Stimulated activated naive B cell treated with anti-CD40 and anti-IgM and Interleukin-4, amounts not matched to agents 10 μg/mL and 1 μg/mL and 100 μg/mL, for 72 hours (primary cell): Measurements from ENCODE around the gene PPP2R5B.

ENCODE experiments used
- ATAC-seq, 2 donors: fragments of 150-1000 bp; cut with Tn5 transposase; replicated peaks; 2 replicates each; pipeline ENCODE4 v1.10.0; 2021; ENCODE audit warnings: moderate library complexity in 1 of 2
- DNase-seq: peaks from one replicate; pipeline ENCODE4 v3.0.0; 2021
- H3K27ac Mint-ChIP-seq: one replicate; pipeline ENCODE4 v1.8.0; 2022; ENCODE audit warnings: mild to moderate bottlenecking, mixed read lengths
- H3K27me3 Mint-ChIP-seq, 2 donors: one replicate each; pipeline ENCODE4 v1.8.0; 2022; ENCODE audit warnings: mixed read lengths in 2 of 2
- H3K36me3 Mint-ChIP-seq, 2 donors: one replicate each; pipeline ENCODE4 v1.8.0; 2022; ENCODE audit warnings: mixed read lengths in 2 of 2, mild to moderate bottlenecking in 1 of 2
- H3K4me1 Mint-ChIP-seq, 2 donors: one replicate each; pipeline ENCODE4 v1.8.0; 2022; ENCODE audit warnings: mixed read lengths in 2 of 2, mild to moderate bottlenecking in 1 of 2
- H3K4me3 Mint-ChIP-seq, 2 donors: one replicate each; pipeline ENCODE4 v1.8.0; 2022; ENCODE audit warnings: mild to moderate bottlenecking in 2 of 2, mixed read lengths in 2 of 2, moderate library complexity in 1 of 2
- H3K9me3 Mint-ChIP-seq, 2 donors: one replicate each; pipeline ENCODE4 v1.8.0; 2022; ENCODE audit warnings: mixed read lengths in 2 of 2, mild to moderate bottlenecking in 1 of 2

PPP2R5B gene

DNA sequence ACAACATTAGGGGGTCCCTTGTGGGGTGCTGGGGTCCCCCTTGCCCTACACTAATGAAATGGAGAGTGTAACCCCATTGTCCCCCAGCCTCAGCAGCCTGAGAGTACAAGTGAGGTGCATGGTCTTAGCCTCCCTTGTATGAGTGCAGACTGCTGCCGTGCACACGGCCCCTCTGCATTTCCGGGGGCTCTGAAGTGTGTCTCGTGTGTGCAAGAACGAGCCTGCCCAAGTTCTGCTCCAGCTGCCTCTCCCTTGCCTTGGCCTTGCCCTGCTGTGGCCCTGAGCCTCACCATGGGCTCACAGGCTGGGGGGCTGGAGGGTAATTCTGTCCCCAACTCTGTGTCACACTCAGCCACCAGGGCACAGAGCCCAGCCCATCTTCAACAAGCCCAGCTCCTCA, 40.9 kb upstream of the PPP2R5B start:
- no peaks in the 10 kb centered on the region for H3K9me3 Mint-ChIP-seq
- no peak for ATAC-seq
- no peaks in the 10 kb centered on the region for H3K27me3 Mint-ChIP-seq
- H3K4me1 Mint-ChIP-seq, result peaks cover 46 to 62% of the 10 kb centered on the region in 2 donors
- DNase-seq, result no peak
- H3K4me3 Mint-ChIP-seq, result no peak overlapping the region
- no peaks in the 10 kb centered on the region for H3K36me3 Mint-ChIP-seq
- no peak overlapping the region for H3K27ac Mint-ChIP-seq

DNA sequence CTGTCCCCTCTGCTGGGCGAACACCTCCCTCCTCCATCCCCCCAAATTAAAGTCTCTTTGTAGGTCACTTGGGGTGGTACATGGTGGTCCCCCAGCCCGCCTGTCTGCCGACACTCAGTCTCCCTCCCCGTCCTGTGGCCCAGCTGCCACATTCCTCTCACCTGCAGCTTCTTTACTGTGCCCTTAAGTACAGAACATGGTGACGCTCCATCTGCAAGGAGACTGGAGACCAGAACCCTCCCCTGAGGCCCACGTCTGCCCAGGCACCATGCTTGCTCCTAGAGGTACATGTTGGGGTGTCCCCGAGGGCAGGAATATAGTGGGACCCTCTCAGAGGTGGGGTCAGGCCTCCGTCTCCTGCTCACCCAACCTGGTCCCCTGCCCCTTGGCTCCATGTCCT, 40.5 kb upstream of the PPP2R5B start:
- DNase-seq (no peak), ATAC-seq (no peak)
- Mint-ChIP-seq H3K27me3 (no peaks in the 10 kb centered on the region), H3K4me3 (no peak overlapping the region), H3K4me1 (peaks cover 47 to 62% of the 10 kb centered on the region in 2 donors), H3K9me3 (no peaks in the 10 kb centered on the region), H3K27ac (no peak overlapping the region), H3K36me3 (no peaks in the 10 kb centered on the region)

DNA sequence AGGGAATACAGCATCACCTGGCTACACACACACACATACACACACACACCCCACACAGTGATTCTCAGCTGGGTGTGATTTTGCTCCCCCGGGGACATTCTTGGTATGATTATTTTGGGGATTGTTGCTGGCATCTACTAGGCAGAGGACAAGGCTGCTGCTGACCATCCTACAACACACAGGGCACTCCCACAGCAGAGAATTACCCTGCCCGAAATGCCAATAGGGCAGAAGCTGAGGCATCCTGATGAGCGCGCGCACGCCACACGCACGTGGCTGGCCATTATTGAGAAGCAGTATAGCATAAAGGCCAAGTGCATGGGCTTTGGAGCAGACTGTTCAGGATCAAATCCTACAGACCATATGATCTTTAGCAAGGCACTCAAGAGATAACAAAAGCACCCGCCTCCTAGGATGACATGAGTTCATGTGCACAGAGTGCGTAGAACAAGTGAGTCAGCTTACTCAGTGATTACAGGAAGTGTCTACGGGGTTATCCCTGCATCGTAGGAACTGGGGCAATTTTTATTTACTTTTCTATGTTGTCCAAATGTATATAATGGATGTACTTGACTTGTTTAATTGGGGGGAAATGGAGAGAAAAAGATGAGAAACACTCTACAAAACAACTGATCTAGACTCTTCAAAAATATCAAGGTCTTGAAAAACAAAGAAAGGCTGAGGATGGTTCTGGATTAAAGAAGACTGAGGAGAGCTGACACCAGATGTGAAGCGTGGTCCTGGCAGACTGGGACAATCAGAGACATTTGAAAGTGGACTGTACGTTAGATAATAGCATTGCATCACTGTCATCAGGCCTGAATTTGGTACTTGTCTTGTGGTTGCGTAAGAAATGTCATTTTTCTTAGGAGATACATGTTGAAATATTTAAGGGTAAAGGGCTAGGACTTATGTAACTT, 38.9 kb upstream of the PPP2R5B start:
- Mint-ChIP-seq H3K4me1 (peaks cover 34 to 54% of the 10 kb centered on the region in 2 donors), H3K9me3 (no peaks in the 10 kb centered on the region), H3K36me3 (no peaks in the 10 kb centered on the region), H3K27me3 (no peaks in the 10 kb centered on the region), H3K27ac (no peak overlapping the region), H3K4me3 (no peak overlapping the region)
- DNase-seq, result no peak
- peak; percentile 40 to 54 for ATAC-seq

DNA sequence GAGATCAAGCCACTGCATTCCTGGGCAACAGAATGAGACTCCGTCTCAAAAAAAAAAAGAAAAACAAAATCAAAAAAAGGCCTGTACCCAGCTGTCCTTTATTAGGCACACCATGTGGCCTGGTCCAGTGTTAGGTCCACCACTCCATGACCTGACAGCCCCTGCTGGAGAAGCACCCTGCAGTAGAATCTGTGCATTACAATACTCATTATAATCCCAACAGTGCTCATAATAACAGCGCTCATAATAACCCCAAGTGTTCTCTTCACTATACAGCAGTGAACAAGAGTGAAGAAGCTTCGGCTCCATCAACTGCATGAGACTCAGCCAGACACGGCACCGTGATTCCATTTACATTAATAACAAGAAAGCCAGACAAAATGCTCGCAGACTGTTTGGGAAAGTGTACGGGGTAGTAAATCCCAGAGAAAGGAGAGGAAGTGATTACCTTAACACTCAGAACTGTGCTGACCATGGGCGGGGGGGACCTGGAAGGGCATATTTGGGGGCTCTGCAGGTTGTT, 37.2 kb upstream of the PPP2R5B start:
- no peaks in the 10 kb centered on the region for H3K9me3 Mint-ChIP-seq
- peak overlapping the region in 1 of 2 donors; percentile 14 for H3K4me3 Mint-ChIP-seq
- no peak for DNase-seq
- no peaks in the 10 kb centered on the region for H3K27me3 Mint-ChIP-seq
- peaks cover 37 to 55% of the 10 kb centered on the region in 2 donors for H3K4me1 Mint-ChIP-seq
- no peaks in the 10 kb centered on the region for H3K36me3 Mint-ChIP-seq
- no peak overlapping the region for H3K27ac Mint-ChIP-seq
- no peak for ATAC-seq

DNA sequence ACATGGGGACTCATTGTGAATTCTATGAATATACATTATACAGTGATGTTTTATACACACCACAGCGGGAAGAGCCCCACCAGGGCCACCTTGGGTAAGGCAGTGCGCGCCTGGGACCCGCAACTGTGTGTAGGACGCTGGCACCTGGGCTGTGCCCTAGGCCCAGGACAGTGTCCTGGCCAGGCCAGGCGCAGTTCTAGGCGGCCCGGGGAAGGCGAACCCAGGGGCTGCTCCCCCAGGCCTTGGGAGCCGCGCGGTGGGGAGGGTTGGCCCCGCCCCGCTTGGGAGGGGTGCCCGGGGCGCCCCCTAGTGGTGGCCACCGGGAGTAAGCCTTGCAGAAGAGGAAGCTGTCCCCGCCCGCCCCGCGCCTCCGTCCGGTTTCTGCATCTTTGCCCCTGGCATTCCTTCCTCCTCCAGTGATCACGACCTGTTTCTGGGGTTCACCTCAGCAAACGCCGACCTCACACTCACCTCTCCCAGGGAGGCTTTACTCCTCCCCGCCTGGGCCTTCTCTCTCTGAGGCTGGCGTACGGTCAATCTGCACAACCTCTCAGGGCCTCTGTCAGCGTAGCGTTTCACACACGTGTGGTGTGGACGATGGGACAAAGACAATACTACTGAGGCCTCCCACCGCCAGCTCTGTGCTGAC, 36.6 kb upstream of the PPP2R5B start:
- peak; percentile 89 to 95 for ATAC-seq
- Mint-ChIP-seq H3K27me3 (no peaks in the 10 kb centered on the region), H3K4me3 (peak overlapping the region; percentile 81 to 84), H3K27ac (peak overlapping the region; percentile 83), H3K9me3 (no peaks in the 10 kb centered on the region), H3K36me3 (no peaks in the 10 kb centered on the region), H3K4me1 (peaks cover 41 to 61% of the 10 kb centered on the region in 2 donors)
- peak; percentile 71 for DNase-seq

DNA sequence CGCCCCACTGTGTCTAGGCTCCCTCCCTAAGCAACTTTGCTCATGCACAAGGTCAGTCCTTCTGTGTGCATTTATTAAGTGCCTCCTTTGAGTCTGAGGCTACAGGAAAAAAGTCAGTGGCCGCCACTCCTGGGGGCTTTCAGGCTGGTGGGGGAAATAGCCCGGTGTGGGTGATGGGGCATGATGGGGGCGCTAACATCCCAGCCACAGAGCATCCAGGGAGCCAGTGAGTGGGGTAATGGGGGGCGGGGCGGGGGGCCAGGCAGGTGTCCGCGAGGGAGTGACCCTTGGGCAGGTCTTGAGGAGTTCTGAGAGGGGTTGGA, 36.1 kb upstream of the PPP2R5B start:
- H3K4me1 Mint-ChIP-seq, result peaks cover 41 to 65% of the 10 kb centered on the region in 2 donors
- H3K9me3 Mint-ChIP-seq, result no peaks in the 10 kb centered on the region
- H3K27me3 Mint-ChIP-seq, result no peaks in the 10 kb centered on the region
- ATAC-seq (no peak), DNase-seq (no peak)
- H3K27ac Mint-ChIP-seq, result peak overlapping the region; percentile 83
- no peaks in the 10 kb centered on the region for H3K36me3 Mint-ChIP-seq
- peak overlapping the region; percentile 81 to 84 for H3K4me3 Mint-ChIP-seq

DNA sequence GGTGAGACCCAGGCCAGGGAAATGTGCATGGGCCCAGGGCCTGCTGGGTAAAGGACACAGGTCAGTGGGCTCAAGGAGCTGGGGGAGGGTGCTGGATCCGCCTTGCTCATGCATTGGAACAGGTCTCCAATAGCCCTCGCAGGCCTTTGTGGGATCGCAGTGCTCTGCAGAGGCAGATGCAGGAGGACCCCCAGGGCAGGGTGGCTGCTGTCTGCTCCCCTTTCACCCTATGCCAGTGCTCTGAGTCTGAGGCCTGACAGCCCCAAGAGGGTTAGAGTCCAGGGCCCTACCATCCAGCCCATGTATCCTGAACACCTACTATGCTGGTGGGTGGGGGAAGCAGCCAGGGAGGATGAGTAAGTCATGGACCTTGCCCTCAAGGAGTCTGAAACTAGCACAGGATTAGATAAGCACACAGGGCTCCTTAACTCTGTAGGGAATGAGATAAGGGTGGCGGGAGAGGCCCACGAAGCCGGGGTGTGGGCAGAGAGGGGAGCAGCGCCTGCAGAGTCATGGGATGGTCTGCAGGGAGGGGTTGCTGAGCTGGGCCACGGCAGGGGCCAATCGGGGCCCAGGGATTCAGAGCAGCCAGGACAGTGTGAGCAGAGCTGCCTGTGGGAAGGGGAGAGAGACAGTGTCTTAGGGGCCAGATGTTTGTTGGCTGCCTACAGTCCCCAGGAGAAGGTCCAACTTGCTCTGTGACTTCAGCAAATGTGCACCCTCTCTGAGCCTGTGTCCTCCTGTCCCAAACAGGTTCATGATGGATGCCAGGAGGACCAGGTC, 35.6 kb upstream of the PPP2R5B start:
- Mint-ChIP-seq H3K36me3 (no peaks in the 10 kb centered on the region), H3K9me3 (no peaks in the 10 kb centered on the region), H3K4me1 (peaks cover 40 to 69% of the 10 kb centered on the region in 2 donors), H3K4me3 (no peak overlapping the region), H3K27ac (no peak overlapping the region), H3K27me3 (no peaks in the 10 kb centered on the region)
- DNase-seq (no peak), ATAC-seq (no peak)

DNA sequence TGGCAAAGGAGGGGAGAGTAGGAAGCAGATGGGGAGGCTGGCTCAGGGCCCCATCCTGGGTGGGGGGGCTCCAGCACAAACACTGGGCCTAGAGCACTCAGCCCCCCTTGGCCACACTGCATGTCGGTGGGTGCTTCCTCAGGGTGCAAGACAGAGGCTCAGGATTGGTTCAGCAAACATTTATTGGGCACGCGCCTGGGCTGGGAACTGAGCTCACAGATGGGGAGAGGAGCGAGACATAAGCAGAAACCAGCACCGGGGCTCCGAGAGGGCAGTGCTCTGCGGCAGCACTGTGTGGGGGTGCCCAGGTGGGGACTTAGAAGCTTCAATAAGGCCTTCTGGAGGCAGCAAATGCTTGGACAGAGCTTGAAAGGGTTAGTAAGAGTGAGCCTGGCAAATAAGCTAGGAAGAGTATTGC, 34.0 kb upstream of the PPP2R5B start:
- ATAC-seq, result no peak
- H3K4me1 Mint-ChIP-seq, result peaks cover 38 to 68% of the 10 kb centered on the region in 2 donors
- peak overlapping the region; percentile 69 for H3K27ac Mint-ChIP-seq
- no peak for DNase-seq
- H3K27me3 Mint-ChIP-seq, result no peaks in the 10 kb centered on the region
- no peaks in the 10 kb centered on the region for H3K9me3 Mint-ChIP-seq
- H3K4me3 Mint-ChIP-seq, result no peak overlapping the region
- H3K36me3 Mint-ChIP-seq, result peaks cover 2 to 3% of the 10 kb centered on the region in 2 donors

DNA sequence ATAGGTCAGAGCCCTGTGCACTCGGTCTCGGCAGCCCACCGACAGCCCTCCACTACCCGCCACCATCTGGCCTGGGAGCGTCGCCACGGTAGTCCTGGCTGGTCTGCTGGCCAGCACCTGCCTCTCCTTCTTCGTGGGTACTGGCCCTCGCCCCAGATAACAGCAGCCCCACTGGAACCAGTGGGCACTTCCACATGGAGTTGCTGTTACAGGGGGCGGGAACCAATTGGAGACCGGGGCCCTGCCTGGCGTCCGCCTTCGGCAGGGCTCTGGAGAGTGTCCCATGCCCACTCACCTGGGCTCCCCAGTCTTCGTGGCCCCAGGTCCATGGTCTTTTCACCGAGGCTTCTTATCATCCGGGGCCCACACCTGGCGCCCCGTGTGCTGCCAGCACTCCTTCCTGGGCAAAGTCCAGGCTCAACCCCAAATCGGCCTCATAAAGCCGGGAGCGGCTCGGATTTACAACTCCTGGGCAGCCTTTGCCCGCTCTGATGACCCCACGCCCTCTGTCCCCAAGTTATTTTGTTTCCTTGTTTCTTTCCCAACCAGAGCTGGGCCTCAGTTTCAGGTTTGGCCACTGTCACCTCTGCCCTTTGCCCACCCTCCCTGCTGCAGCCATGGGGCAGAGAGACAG, 33.2 kb upstream of the PPP2R5B start:
- ATAC-seq, result no peak
- peaks cover 9% of the 10 kb centered on the region in 2 donors for H3K36me3 Mint-ChIP-seq
- H3K4me3 Mint-ChIP-seq, result no peak overlapping the region
- peaks cover 34 to 61% of the 10 kb centered on the region in 2 donors for H3K4me1 Mint-ChIP-seq
- H3K27ac Mint-ChIP-seq, result peak overlapping the region; percentile 33
- no peak for DNase-seq
- H3K9me3 Mint-ChIP-seq, result no peaks in the 10 kb centered on the region
- H3K27me3 Mint-ChIP-seq, result no peaks in the 10 kb centered on the region

DNA sequence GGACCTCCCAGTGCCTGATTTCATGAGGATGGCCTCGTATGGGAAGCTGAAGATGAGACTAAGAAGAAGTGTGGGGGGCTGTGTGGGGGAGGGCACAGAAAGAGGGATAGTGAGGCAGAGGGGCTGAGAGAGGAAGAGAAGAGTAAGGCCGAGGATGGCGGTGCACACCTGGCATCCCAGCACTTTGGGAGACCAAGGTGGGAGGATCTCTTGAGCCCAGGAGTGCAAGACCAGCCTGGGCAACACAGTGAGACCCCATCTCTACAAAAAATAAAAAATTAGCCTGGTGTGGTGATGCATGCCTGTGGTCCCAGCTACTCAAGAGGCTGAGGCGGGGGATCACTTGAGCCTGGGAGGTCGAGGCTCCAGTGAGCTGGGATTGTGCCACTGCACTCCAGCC, 32.6 kb upstream of the PPP2R5B start:
- H3K9me3 Mint-ChIP-seq, result no peaks in the 10 kb centered on the region
- no peak overlapping the region for H3K4me3 Mint-ChIP-seq
- H3K4me1 Mint-ChIP-seq, result peaks cover 34 to 61% of the 10 kb centered on the region in 2 donors
- no peak for ATAC-seq
- H3K27ac Mint-ChIP-seq, result peak overlapping the region; percentile 33
- no peaks in the 10 kb centered on the region for H3K27me3 Mint-ChIP-seq
- H3K36me3 Mint-ChIP-seq, result peaks cover 9% of the 10 kb centered on the region in 2 donors
- no peak for DNase-seq

DNA sequence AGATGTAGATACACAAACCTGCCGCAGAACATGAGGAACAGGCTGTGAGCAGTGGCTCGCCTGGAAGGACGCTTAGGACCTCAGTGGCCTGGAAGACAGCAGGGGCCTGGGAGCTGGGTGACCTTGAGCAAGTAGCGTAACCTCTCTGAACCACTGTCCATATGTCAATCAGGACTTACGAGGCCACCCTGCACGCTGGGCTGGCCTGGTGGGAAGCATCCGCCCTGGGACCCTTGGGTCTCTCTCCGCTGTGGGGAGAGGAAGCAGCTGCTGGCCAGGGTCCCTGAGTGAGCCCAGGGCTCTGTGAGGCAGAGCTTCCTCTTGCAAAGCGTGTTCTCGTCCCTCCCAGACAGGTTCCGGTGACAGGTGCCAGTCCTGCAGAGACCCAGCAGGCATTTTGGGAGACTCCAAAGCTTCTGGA, 32.1 kb upstream of the PPP2R5B start:
- Mint-ChIP-seq H3K9me3 (no peaks in the 10 kb centered on the region), H3K4me3 (no peak overlapping the region), H3K4me1 (peaks cover 32 to 57% of the 10 kb centered on the region in 2 donors), H3K36me3 (peaks cover 14 to 15% of the 10 kb centered on the region in 2 donors), H3K27me3 (no peaks in the 10 kb centered on the region), H3K27ac (peak overlapping the region; percentile 33)
- DNase-seq (no peak), ATAC-seq (no peak)

DNA sequence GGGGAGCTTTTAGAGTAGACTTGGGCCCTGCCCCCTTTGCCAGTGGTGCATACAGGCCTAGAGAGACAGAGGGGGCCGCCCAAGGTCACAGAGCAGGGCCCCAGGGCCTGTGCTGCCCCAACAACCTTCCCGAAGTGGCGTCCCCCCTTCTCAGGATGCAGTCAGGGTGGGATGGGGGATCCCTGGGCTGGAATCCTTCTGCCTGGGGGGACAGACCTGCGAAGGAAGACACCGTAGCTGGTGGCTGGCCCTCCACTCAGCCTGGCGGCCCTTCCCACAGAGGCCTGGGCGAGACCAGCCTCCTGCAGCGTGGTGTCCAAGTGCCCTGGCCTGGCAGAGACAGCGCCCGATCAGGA, 31.7 kb upstream of the PPP2R5B start:
- peaks cover 16 to 17% of the 10 kb centered on the region in 2 donors for H3K36me3 Mint-ChIP-seq
- no peak overlapping the region for H3K27ac Mint-ChIP-seq
- peaks cover 31 to 55% of the 10 kb centered on the region in 2 donors for H3K4me1 Mint-ChIP-seq
- ATAC-seq (no peak), DNase-seq (no peak)
- H3K9me3 Mint-ChIP-seq, result no peaks in the 10 kb centered on the region
- no peak overlapping the region for H3K4me3 Mint-ChIP-seq
- no peaks in the 10 kb centered on the region for H3K27me3 Mint-ChIP-seq

DNA sequence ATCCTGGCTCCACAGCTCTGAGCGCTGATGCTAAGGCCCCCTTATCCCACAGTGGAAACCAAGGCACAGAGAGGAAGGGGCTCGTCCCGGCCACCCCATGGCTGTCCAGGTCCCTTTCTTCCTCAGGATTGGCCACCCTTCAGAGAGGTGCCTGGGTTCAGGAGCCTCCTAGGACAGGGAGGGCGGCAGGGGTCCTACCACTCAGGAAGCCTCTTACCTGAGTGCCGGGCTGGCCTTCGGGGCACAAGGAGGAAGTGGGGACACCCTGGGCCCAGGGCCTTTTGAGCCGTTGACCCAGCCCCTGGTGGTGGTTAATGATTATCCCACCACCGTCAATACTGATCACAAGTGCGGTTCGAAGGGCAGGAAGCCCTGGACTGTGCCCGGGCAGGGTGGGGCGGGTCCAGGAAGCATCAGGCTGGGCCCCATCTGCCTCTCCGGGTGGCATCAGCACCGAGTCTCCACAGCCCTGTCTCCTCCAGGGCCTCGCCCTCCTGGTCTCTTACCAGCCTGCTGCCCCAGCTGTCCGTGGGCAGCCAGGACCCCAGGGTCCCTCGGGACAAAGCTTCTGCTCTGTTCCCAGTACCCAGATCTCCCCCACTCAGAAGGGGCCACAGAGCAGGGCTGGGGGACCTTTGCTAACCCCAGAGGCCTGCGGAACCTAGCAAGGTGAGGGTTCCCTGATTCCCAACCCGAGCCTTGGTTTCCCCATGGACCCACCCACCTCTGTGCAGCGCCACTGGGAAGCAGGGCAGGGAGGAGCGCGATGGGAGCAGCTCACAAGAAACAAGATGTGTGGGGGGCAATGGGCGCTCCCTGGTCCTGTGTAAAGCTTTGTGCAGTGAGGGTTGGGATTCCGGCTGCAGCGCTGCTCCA, 31.1 kb upstream of the PPP2R5B start:
- Mint-ChIP-seq H3K4me1 (peaks cover 26 to 48% of the 10 kb centered on the region in 2 donors), H3K9me3 (no peaks in the 10 kb centered on the region), H3K4me3 (no peak overlapping the region), H3K36me3 (peaks cover 19% of the 10 kb centered on the region in 2 donors), H3K27me3 (no peaks in the 10 kb centered on the region), H3K27ac (no peak overlapping the region)
- DNase-seq, result no peak
- peak in 1 of 2 donors; percentile 17 for ATAC-seq
